ENCODE results near the gene TENT5A.

The TENT5A gene

GRCh38 chr6:81773887-81774286 lies 21.4 kb upstream of the TENT5A start:
- H3K4me1 ChIP-seq = no peaks in the 10 kb centered on the region
- H3K27me3 ChIP-seq = no peaks in the 10 kb centered on the region
- no peak overlapping the region for H3K4me3 ChIP-seq
- H4K20me1 ChIP-seq = no peaks in the 10 kb centered on the region
- no peaks in the 10 kb centered on the region for H3K9me3 ChIP-seq
- H3K4me2 ChIP-seq = no peak overlapping the region
- H3K9ac ChIP-seq = no peak overlapping the region
- H3K27ac ChIP-seq = no peak overlapping the region
- no peak for TF ChIP-seq Cebpa-rat (IDR thresholded peaks at IDR 0.05)
- H3K36me3 ChIP-seq = no peaks in the 10 kb centered on the region

- Histone ChIP-seq H3K9ac (no peak overlapping the region), H3K27ac (no peak overlapping the region), H4K20me1 (no peaks in the 10 kb centered on the region), H3K4me2 (no peak overlapping the region), H3K27me3 (no peaks in the 10 kb centered on the region), H3K36me3 (no peaks in the 10 kb centered on the region), H3K4me1 (no peaks in the 10 kb centered on the region), H3K4me3 (no peak overlapping the region), H3K9me3 (no peaks in the 10 kb centered on the region)
- no peak for TF ChIP-seq Cebpa-rat (IDR thresholded peaks at IDR 0.05)
Measured at GRCh38 chr6:81772741-81773140, 20.3 kb upstream of the TENT5A start.

DNA sequence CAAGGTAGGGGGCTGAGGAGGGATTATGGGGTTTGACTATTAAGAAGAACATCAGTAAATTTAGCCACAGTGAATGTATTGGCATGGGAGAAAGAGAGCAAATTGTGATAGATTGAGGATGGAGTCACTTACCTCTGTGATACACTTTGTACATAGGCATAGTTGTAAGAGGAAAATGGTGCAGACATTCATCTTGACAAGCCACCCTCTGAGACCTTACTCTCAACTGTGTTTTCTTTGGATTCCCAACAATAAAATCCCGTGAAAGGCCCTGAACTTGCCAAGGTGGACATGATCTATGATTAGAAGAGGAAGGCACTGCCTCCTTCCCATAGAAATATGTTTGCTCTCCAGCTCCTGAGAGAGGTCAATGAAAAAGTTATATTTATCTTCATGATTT lies 18.6 kb upstream of the TENT5A start:
- Histone ChIP-seq H3K4me3 (no peak overlapping the region), H3K4me1 (0 out of 2 replicates have a peak, but pooled peaks cover 9% of the 10 kb centered on the region), H3K36me3 (no peaks in the 10 kb centered on the region), H4K20me1 (no peaks in the 10 kb centered on the region), H3K4me2 (no peak overlapping the region), H3K9me3 (no peaks in the 10 kb centered on the region), H3K27me3 (no peaks in the 10 kb centered on the region), H3K27ac (no peak overlapping the region), H3K9ac (no peak overlapping the region)
- no peak for TF ChIP-seq Cebpa-rat (IDR thresholded peaks at IDR 0.05)

GRCh38 chr6:81770381-81770780 lies 17.9 kb upstream of the TENT5A start:
- Histone ChIP-seq H3K9ac (no peak overlapping the region), H3K36me3 (no peaks in the 10 kb centered on the region), H3K27me3 (no peaks in the 10 kb centered on the region), H3K27ac (no peak overlapping the region), H3K4me1 (0 out of 2 replicates have a peak, but pooled peaks cover 9% of the 10 kb centered on the region), H3K9me3 (no peaks in the 10 kb centered on the region), H3K4me2 (no peak overlapping the region), H3K4me3 (no peak overlapping the region), H4K20me1 (no peaks in the 10 kb centered on the region)
- TF ChIP-seq Cebpa-rat (IDR thresholded peaks at IDR 0.05) = no peak

DNA sequence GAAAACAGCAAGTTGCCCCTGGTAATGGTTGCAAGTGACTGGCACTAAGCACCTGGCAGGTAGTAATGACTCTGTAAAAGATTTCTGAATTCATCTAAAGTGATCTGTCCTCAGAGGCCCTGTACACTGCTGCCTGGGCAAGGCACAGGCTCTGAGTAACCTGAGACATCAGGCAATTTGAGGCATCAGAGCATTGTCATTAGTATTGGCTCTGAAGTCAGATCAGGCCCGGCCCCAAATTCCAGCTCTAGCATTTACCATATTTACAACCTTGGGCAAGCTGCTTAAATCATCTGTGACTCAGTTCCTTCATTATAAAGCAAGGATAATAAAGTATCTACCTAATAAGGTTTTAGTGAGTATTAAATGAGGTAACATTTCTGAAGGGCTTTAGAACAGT lies 17.3 kb upstream of the TENT5A start:
- Histone ChIP-seq H3K36me3 (no peaks in the 10 kb centered on the region), H3K4me3 (no peak overlapping the region), H3K27me3 (no peaks in the 10 kb centered on the region), H3K4me1 (0 out of 2 replicates have a peak, but pooled peaks cover 9% of the 10 kb centered on the region), H4K20me1 (no peaks in the 10 kb centered on the region), H3K9me3 (no peaks in the 10 kb centered on the region), H3K9ac (no peak overlapping the region), H3K4me2 (no peak overlapping the region), H3K27ac (no peak overlapping the region)
- no peak for TF ChIP-seq Cebpa-rat (IDR thresholded peaks at IDR 0.05)

DNA sequence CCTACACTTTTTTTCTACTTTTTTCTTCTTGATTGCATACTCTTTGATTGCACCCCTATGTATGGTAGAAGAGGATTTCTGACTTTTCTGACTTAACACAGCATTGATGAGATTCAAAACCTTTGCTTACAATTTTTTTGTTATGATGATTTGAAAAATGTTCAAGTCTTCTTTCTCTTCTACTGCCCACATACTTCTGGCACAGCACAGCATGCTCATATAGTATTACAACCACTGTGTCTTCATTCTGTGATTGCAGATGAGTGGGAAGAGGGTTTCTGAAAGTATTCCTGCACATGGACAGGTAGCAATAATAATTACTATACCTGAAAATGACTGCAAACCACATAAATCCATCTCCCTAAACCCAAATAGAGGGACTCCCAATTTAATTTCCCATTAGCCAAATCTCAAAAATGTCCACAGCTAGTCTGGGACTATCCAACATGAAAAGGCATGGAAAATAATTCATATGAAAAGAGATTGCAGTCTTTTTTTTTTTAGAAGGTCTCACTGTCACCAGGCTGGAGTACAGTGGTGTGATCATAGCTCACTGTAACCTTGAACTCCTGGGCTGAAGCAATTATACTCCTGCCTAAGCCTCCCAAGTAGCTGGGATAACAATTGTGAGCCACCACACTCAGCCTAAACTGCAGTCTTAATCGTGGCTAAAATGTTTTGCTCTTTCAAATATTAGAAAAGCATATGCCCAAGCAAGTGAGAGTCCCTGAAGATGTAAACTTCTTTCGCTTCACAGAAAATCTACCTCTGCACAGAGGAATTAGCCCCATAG lies 15.9 kb upstream of the TENT5A start:
- H3K36me3 ChIP-seq = no peaks in the 10 kb centered on the region
- H3K9ac ChIP-seq = no peak overlapping the region
- H3K4me1 ChIP-seq = 0 out of 2 replicates have a peak, but pooled peaks cover 9% of the 10 kb centered on the region
- no peaks in the 10 kb centered on the region for H3K9me3 ChIP-seq
- H4K20me1 ChIP-seq = no peaks in the 10 kb centered on the region
- no peak overlapping the region for H3K4me2 ChIP-seq
- no peaks in the 10 kb centered on the region for H3K27me3 ChIP-seq
- no peak overlapping the region for H3K27ac ChIP-seq
- TF ChIP-seq Cebpa-rat (IDR thresholded peaks at IDR 0.05) = no peak
- H3K4me3 ChIP-seq = no peak overlapping the region

- Histone ChIP-seq H3K4me1 (0 out of 2 replicates have a peak, but pooled peaks cover 9% of the 10 kb centered on the region), H3K9ac (no peak overlapping the region), H3K9me3 (no peaks in the 10 kb centered on the region), H3K4me2 (no peak overlapping the region), H3K27me3 (no peaks in the 10 kb centered on the region), H3K36me3 (no peaks in the 10 kb centered on the region), H3K27ac (no peak overlapping the region), H4K20me1 (no peaks in the 10 kb centered on the region), H3K4me3 (no peak overlapping the region)
- TF ChIP-seq Cebpa-rat (IDR thresholded peaks at IDR 0.05) = no peak
Measured at GRCh38 chr6:81767163-81767891, 14.8 kb upstream of the TENT5A start.

DNA sequence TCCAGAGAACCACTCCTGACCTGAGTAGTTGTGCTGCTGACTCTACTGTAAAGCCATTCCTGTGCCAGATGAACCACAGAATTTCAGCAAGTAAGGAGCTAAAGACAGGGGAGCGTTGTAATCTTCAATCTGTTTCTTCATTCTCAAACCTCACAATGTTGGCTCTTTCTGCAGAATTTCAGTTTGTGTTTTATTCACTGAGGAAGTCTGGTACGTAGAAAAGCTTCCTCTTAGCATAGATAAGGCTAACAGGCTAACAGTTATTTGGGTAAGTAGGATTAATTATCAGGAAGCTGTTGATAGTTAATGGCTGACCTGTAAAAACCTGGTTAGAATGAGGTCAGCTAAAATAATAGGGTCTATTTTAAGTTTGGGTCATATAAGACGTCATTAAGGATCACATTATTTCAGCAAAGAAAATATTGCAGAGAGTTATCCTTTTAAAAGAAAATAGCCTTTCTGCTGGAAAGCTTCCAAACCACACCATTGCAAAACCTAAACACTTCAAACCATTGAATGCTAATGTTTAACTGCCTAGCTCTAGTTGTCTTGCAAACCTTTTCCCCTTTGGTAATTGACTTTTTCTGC lies 14.1 kb upstream of the TENT5A start:
- Histone ChIP-seq H3K27me3 (no peaks in the 10 kb centered on the region), H3K4me1 (0 out of 2 replicates have a peak, but pooled peaks cover 9% of the 10 kb centered on the region), H3K27ac (no peak overlapping the region), H3K36me3 (no peaks in the 10 kb centered on the region), H3K9me3 (no peaks in the 10 kb centered on the region), H4K20me1 (no peaks in the 10 kb centered on the region), H3K9ac (no peak overlapping the region), H3K4me2 (no peak overlapping the region), H3K4me3 (no peak overlapping the region)
- no peak for TF ChIP-seq Cebpa-rat (IDR thresholded peaks at IDR 0.05)

GRCh38 chr6:81764531-81764930 lies 12.1 kb upstream of the TENT5A start:
- no peak overlapping the region for H3K4me2 ChIP-seq
- no peak for TF ChIP-seq Cebpa-rat (IDR thresholded peaks at IDR 0.05)
- H3K4me1 ChIP-seq = 0 out of 2 replicates have a peak, but pooled peaks cover 9% of the 10 kb centered on the region
- H3K4me3 ChIP-seq = no peak overlapping the region
- H3K9me3 ChIP-seq = no peaks in the 10 kb centered on the region
- no peak overlapping the region for H3K27ac ChIP-seq
- no peak overlapping the region for H3K9ac ChIP-seq
- no peaks in the 10 kb centered on the region for H4K20me1 ChIP-seq
- H3K27me3 ChIP-seq = no peaks in the 10 kb centered on the region
- H3K36me3 ChIP-seq = no peaks in the 10 kb centered on the region

GRCh38 chr6:81763968-81764367 lies 11.5 kb upstream of the TENT5A start:
- no peak overlapping the region for H3K27ac ChIP-seq
- no peak for TF ChIP-seq Cebpa-rat (IDR thresholded peaks at IDR 0.05)
- no peaks in the 10 kb centered on the region for H3K27me3 ChIP-seq
- no peak overlapping the region for H3K4me2 ChIP-seq
- no peaks in the 10 kb centered on the region for H3K36me3 ChIP-seq
- no peaks in the 10 kb centered on the region for H3K9me3 ChIP-seq
- H3K4me1 ChIP-seq = 0 out of 2 replicates have a peak, but pooled peaks cover 9% of the 10 kb centered on the region
- no peak overlapping the region for H3K4me3 ChIP-seq
- H4K20me1 ChIP-seq = no peaks in the 10 kb centered on the region
- no peak overlapping the region for H3K9ac ChIP-seq

Measured in BLaER1 (cell line).